ENCODE measurements around the gene CPA1.

Gene CPA1

DNA sequence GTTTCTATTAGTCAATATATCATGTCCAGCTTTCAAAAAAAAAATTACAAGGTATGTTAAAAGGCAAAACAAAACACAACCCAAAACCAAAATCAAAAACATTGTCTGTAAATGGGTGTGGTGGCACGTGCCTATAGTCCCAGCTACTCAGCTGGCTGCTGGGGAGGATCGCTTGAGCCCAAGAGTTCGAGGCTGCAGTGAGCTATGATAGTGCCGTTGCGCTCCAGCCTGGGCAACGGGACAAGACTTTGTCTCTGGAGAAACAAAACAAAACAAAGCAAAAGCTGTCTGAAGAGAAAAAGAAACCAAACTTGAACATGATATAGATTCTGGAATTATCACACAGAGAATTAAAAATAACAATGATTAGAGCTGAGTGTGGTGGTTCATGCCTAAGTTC, 46.0 kb upstream of the CPA1 start:
- H3F3A ChIP-seq (ENCODE audit: insufficient read depth, low read length) = no peaks in the 10 kb centered on the region
- no peak overlapping the region for H2AFZ ChIP-seq (ENCODE audit: low read length)
- no peaks in the 10 kb centered on the region for H3K79me2 ChIP-seq (ENCODE audit: insufficient read depth, low read length)
- no peak overlapping the region for H3K9ac ChIP-seq (ENCODE audit: low read length)
- H4K20me1 ChIP-seq (ENCODE audit: insufficient read depth, low read length) = no peaks in the 10 kb centered on the region
- H3K9me2 ChIP-seq (ENCODE audit: low read depth, low read length) = no peaks in the 10 kb centered on the region
- H3K27me3 ChIP-seq (ENCODE audit: insufficient read depth, low read length) = 0 out of 2 replicates have a peak, but pooled peaks cover 9% of the 10 kb centered on the region
- H3K4me2 ChIP-seq (ENCODE audit: low read length) = no peak overlapping the region
- no peak for TF ChIP-seq EZH2 (IDR thresholded peaks at IDR 0.05; ENCODE audit: borderline replicate concordance, low read length)
- TF ChIP-seq, protein P1, sequence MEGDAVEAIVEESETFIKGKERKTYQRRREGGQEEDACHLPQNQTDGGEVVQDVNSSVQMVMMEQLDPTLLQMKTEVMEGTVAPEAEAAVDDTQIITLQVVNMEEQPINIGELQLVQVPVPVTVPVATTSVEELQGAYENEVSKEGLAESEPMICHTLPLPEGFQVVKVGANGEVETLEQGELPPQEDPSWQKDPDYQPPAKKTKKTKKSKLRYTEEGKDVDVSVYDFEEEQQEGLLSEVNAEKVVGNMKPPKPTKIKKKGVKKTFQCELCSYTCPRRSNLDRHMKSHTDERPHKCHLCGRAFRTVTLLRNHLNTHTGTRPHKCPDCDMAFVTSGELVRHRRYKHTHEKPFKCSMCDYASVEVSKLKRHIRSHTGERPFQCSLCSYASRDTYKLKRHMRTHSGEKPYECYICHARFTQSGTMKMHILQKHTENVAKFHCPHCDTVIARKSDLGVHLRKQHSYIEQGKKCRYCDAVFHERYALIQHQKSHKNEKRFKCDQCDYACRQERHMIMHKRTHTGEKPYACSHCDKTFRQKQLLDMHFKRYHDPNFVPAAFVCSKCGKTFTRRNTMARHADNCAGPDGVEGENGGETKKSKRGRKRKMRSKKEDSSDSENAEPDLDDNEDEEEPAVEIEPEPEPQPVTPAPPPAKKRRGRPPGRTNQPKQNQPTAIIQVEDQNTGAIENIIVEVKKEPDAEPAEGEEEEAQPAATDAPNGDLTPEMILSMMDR (IDR thresholded peaks at IDR 0.05; ENCODE audit: low read length) = no peak
- H3K36me3 ChIP-seq (ENCODE audit: insufficient read depth, low read length) = no peaks in the 10 kb centered on the region; the same call in 1 of the 2 replicates
- H3K4me3 ChIP-seq (ENCODE audit: low read depth, low read length, poor library complexity, severe bottlenecking) = no peak overlapping the region
- H3K9me3 ChIP-seq (ENCODE audit: low read length) = no peaks in the 10 kb centered on the region
- no peak overlapping the region for H3K27ac ChIP-seq (ENCODE audit: low read depth, low read length, poor library complexity, severe bottlenecking)
- H3K4me1 ChIP-seq (ENCODE audit: insufficient read depth, low read length, severe bottlenecking) = no peaks in the 10 kb centered on the region

DNA sequence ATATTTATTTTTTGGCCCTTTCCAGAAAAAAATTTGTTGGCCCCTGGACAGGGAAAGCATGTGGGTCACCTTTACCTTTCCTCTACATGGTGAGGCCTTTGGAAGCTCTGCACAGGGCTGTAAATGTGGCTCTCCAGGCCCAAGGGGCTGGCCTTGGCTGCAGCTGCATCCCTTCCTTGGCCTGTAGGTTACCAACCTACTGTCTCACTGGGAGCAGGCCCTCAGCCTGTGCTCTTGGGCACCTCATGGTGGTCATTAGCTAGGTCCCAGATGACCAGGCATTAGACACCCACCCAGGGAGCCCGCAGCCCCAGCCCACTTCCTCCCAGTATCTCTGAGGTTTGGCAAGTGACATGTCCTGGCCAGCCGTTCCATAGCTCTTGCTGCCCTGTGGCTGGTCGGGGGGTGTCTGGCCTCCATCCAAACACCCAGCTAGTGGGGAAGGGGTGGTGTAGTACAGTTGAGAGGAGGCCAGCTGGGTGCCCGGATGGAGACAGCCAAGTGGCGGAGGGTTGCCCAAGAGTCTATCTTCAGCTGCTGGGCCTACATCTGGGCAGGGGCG, 42.8 kb upstream of the CPA1 start:
- no peaks in the 10 kb centered on the region for H3F3A ChIP-seq (ENCODE audit: insufficient read depth, low read length)
- H3K79me2 ChIP-seq (ENCODE audit: insufficient read depth, low read length) = no peaks in the 10 kb centered on the region
- TF ChIP-seq EZH2 (IDR thresholded peaks at IDR 0.05; ENCODE audit: borderline replicate concordance, low read length) = no peak
- TF ChIP-seq, protein P1 (IDR thresholded peaks at IDR 0.05; ENCODE audit: low read length) = no peak
- H3K36me3 ChIP-seq (ENCODE audit: insufficient read depth, low read length) = no peaks in the 10 kb centered on the region; the same call in 1 of the 2 replicates
- no peak overlapping the region for H2AFZ ChIP-seq (ENCODE audit: low read length)
- no peak overlapping the region for H3K4me3 ChIP-seq (ENCODE audit: low read depth, low read length, poor library complexity, severe bottlenecking)
- H4K20me1 ChIP-seq (ENCODE audit: insufficient read depth, low read length) = no peaks in the 10 kb centered on the region
- H3K4me2 ChIP-seq (ENCODE audit: low read length) = no peak overlapping the region
- no peak overlapping the region for H3K9ac ChIP-seq (ENCODE audit: low read length)
- no peaks in the 10 kb centered on the region; the same call in 1 of the 2 replicates for H3K9me3 ChIP-seq (ENCODE audit: low read length)
- H3K27me3 ChIP-seq (ENCODE audit: insufficient read depth, low read length) = 0 out of 2 replicates have a peak, but pooled peaks cover 9% of the 10 kb centered on the region
- no peaks in the 10 kb centered on the region for H3K9me2 ChIP-seq (ENCODE audit: low read depth, low read length)
- H3K27ac ChIP-seq (ENCODE audit: low read depth, low read length, poor library complexity, severe bottlenecking) = no peak overlapping the region
- H3K4me1 ChIP-seq (ENCODE audit: insufficient read depth, low read length, severe bottlenecking) = no peaks in the 10 kb centered on the region

DNA sequence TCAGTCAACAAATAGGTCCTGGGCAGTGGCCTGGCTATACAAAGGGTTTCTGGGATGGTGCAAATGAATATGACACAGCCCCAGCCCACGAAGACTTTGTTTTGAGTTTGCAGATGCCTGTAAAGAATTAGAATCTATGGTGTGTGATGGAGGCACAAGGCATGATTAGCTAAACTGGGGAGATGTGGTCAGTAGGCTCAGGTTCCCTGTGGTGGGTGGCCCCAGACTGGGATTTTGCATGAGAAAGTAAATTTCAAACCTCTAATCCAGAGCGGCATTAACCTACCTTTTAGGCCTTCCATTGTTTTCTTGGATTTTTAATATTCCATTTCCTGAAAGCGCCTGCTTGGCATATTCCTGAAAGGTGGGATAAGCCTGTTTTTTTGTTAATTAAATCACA, 42.1 kb upstream of the CPA1 start:
- H3K79me2 ChIP-seq (ENCODE audit: insufficient read depth, low read length) = no peaks in the 10 kb centered on the region
- 0 out of 2 replicates have a peak, but pooled peaks cover 9% of the 10 kb centered on the region for H3K27me3 ChIP-seq (ENCODE audit: insufficient read depth, low read length)
- no peaks in the 10 kb centered on the region for H3K9me2 ChIP-seq (ENCODE audit: low read depth, low read length)
- no peaks in the 10 kb centered on the region for H3K4me1 ChIP-seq (ENCODE audit: insufficient read depth, low read length, severe bottlenecking)
- H3K36me3 ChIP-seq (ENCODE audit: insufficient read depth, low read length) = no peaks in the 10 kb centered on the region; the same call in 1 of the 2 replicates
- TF ChIP-seq, protein P1 (IDR thresholded peaks at IDR 0.05; ENCODE audit: low read length) = no peak
- TF ChIP-seq EZH2 (IDR thresholded peaks at IDR 0.05; ENCODE audit: borderline replicate concordance, low read length) = no peak
- no peak overlapping the region for H2AFZ ChIP-seq (ENCODE audit: low read length)
- no peak overlapping the region for H3K4me3 ChIP-seq (ENCODE audit: low read depth, low read length, poor library complexity, severe bottlenecking)
- no peaks in the 10 kb centered on the region for H3F3A ChIP-seq (ENCODE audit: insufficient read depth, low read length)
- H3K27ac ChIP-seq (ENCODE audit: low read depth, low read length, poor library complexity, severe bottlenecking) = no peak overlapping the region
- H3K9ac ChIP-seq (ENCODE audit: low read length) = no peak overlapping the region
- H4K20me1 ChIP-seq (ENCODE audit: insufficient read depth, low read length) = no peaks in the 10 kb centered on the region
- no peak overlapping the region for H3K4me2 ChIP-seq (ENCODE audit: low read length)
- no peaks in the 10 kb centered on the region; the same call in 1 of the 2 replicates for H3K9me3 ChIP-seq (ENCODE audit: low read length)
